NCI-H460 (cell line): ENCODE data around the gene LUC7L2. TPM values are rescaled to one million over a fixed set of nuclear protein-coding genes. Genes with fewer than 3 reads are reported as not detected.
"Not testable (repeated sequence)": the region's sequence is repeated elsewhere in the genome, so short reads cannot be mapped to it uniquely, and the experiment has no call there.

ENCODE experiments used
- DNase-seq: peaks from one replicate; pipeline ENCODE4 v3.0.0-alpha.2; 2016; ENCODE audit warnings: low read depth; ENCODE audit errors: extremely low read depth
- polyA plus RNA-seq: library from polyadenylated mRNA; depleted of rRNA; stranded (reverse); fragments of >200 nt; gene quantifications from 2 replicates; pipeline ENCODE4 v1.2.3, GENCODE V29; 2014; cell fraction: nucleus; rRNA removed
- total RNA-seq: library from RNA; depleted of rRNA; stranded (reverse); fragments of >200 nt; shearing (Covaris generic); gene quantifications from 2 replicates; pipeline ENCODE4 v1.2.3, GENCODE V29; 2014; rRNA removed

Gene LUC7L2
- total RNA-seq, result 55.7 and 61.9 TPM in 2 replicates
- 94.4 and 95.9 TPM in 2 replicates for polyA plus RNA-seq

GRCh38 chr7:139359366-139360209 lies at the start of gene LUC7L2:
Gene LUC7L2 (plus strand): TSS chr7:139359894. CDS start chr7:139360262, 368 bp downstream.
- peak; percentile 97 for DNase-seq

GRCh38 chr7:139317939-139318505 lies 41.7 kb upstream of the LUC7L2 start:
- no peak for DNase-seq

- DNase-seq, result peak; percentile 16
Measured at GRCh38 chr7:139321071-139321745, 38.5 kb upstream of the LUC7L2 start.

- not testable (repeated sequence) for DNase-seq
Measured at GRCh38 chr7:139324709-139325108, 35.0 kb upstream of the LUC7L2 start.

- peak; percentile 14 for DNase-seq
Measured at GRCh38 chr7:139328375-139328774, 31.3 kb upstream of the LUC7L2 start.

- no peak for DNase-seq
Measured at GRCh38 chr7:139329119-139329518, 30.6 kb upstream of the LUC7L2 start.

GRCh38 chr7:139330333-139331030 lies 29.2 kb upstream of the LUC7L2 start:
- DNase-seq, result no peak

- DNase-seq, result no peak
Measured at GRCh38 chr7:139332697-139333359, 26.9 kb upstream of the LUC7L2 start.

GRCh38 chr7:139333443-139333842 lies 26.3 kb upstream of the LUC7L2 start:
- DNase-seq, result not testable (repeated sequence)

- DNase-seq, result no peak
Measured at GRCh38 chr7:139334399-139335150, 25.1 kb upstream of the LUC7L2 start.

- DNase-seq, result no peak
Measured at GRCh38 chr7:139339025-139339424, 20.7 kb upstream of the LUC7L2 start.

- no peak for DNase-seq
Measured at GRCh38 chr7:139339698-139340036, 20.0 kb upstream of the LUC7L2 start.

GRCh38 chr7:139340037-139340807 lies 19.5 kb upstream of the LUC7L2 start:
- DNase-seq, result peak; percentile 100

- no peak for DNase-seq
Measured at GRCh38 chr7:139340808-139341057, 19.0 kb upstream of the LUC7L2 start.

GRCh38 chr7:139341058-139341775 lies 18.5 kb upstream of the LUC7L2 start, which contains the start of gene FMC1:
Gene FMC1 (plus strand): TSS chr7:139341337. CDS start chr7:139341385, 48 bp downstream.
- DNase-seq, result peak; percentile 91

- DNase-seq, result no peak
Measured at GRCh38 chr7:139341776-139342226, 17.9 kb upstream of the LUC7L2 start.

- DNase-seq, result no peak
Measured at GRCh38 chr7:139345042-139345441, 14.7 kb upstream of the LUC7L2 start.

- no peak for DNase-seq
Measured at GRCh38 chr7:139351027-139351426, 8.7 kb upstream of the LUC7L2 start.
